H7 (cell line): Measurements from ENCODE around the gene VTI1A. TPM values are rescaled to one million over a fixed set of nuclear protein-coding genes. Genes with fewer than 3 reads are reported as not detected.

ENCODE experiments used
- DNase-seq: peaks from one replicate; pipeline ENCODE4 v3.0.0; 2012
- H3K27me3 ChIP-seq: 2 replicates; pipeline ENCODE4 v1.6.0; 2011; ENCODE audit warnings: mild to moderate bottlenecking, low read length; ENCODE audit not compliant: control insufficient read depth, insufficient read depth
- H3K36me3 ChIP-seq: replicated peaks from 2 replicates; pipeline ENCODE4 v1.5.1; 2011; ENCODE audit warnings: low read length; ENCODE audit not compliant: control insufficient read depth, insufficient read depth
- H3K4me3 ChIP-seq: 2 replicates; pipeline ENCODE4 v1.5.1; 2011; ENCODE audit warnings: low read depth, mild to moderate bottlenecking, control low read depth, low read length, moderate library complexity; ENCODE audit not compliant: insufficient read depth
- total RNA-seq: library from RNA; depleted of rRNA; stranded (reverse); fragments of >200 nt; shearing (Covaris generic); gene quantifications from 2 replicates; pipeline ENCODE4 v1.2.3, GENCODE V29; 2014

Gene VTI1A
- total RNA-seq, 1 experiment from 2014 or later, result 13.9 TPM

- no peak for DNase-seq
- Histone ChIP-seq H3K4me3 (no peak overlapping the region), H3K27me3 (no peaks in the 10 kb centered on the region), H3K36me3 (no peaks in the 10 kb centered on the region)
Observed at GRCh38 chr10:112507988-112508387, 61.0 kb downstream of the VTI1A start.

- no peak for DNase-seq
- H3K36me3 ChIP-seq, result no peaks in the 10 kb centered on the region
- no peaks in the 10 kb centered on the region for H3K27me3 ChIP-seq
- no peak overlapping the region for H3K4me3 ChIP-seq
Observed at GRCh38 chr10:112509558-112510291, 62.7 kb downstream of the VTI1A start.

GRCh38 chr10:112510384-112510783 is 63.4 kb downstream of the VTI1A start:
- Histone ChIP-seq H3K36me3 (no peaks in the 10 kb centered on the region), H3K4me3 (no peak overlapping the region), H3K27me3 (no peaks in the 10 kb centered on the region)
- DNase-seq, result no peak

- Histone ChIP-seq H3K4me3 (no peak overlapping the region), H3K27me3 (no peaks in the 10 kb centered on the region)
- no peak for DNase-seq
Observed at GRCh38 chr10:112512294-112512693, 65.3 kb downstream of the VTI1A start.

GRCh38 chr10:112515126-112515525 is 68.1 kb downstream of the VTI1A start:
- H3K27me3 ChIP-seq, result no peaks in the 10 kb centered on the region
- H3K4me3 ChIP-seq, result no peak overlapping the region
- DNase-seq, result no peak
- no peaks in the 10 kb centered on the region for H3K36me3 ChIP-seq

More at GRCh38 chr10:112512294-112512693, 65.3 kb downstream of the VTI1A start:
- H3K36me3 ChIP-seq, result no peaks in the 10 kb centered on the region

GRCh38 chr10:112515852-112516251 is 68.8 kb downstream of the VTI1A start:
- Histone ChIP-seq H3K4me3 (no peak overlapping the region), H3K36me3 (no peaks in the 10 kb centered on the region), H3K27me3 (no peaks in the 10 kb centered on the region)
- DNase-seq, result no peak

GRCh38 chr10:112517451-112517862 is 70.4 kb downstream of the VTI1A start:
- no peaks in the 10 kb centered on the region for H3K36me3 ChIP-seq
- no peak overlapping the region for H3K4me3 ChIP-seq
- DNase-seq, result no peak
- no peaks in the 10 kb centered on the region for H3K27me3 ChIP-seq

- DNase-seq, result no peak
- H3K27me3 ChIP-seq, result no peaks in the 10 kb centered on the region
- no peaks in the 10 kb centered on the region for H3K36me3 ChIP-seq
- no peak overlapping the region for H3K4me3 ChIP-seq
Observed at GRCh38 chr10:112519133-112519761, 72.2 kb downstream of the VTI1A start.

GRCh38 chr10:112520914-112521313 is 73.9 kb downstream of the VTI1A start:
- no peak for DNase-seq
- H3K36me3 ChIP-seq, result no peaks in the 10 kb centered on the region
- H3K4me3 ChIP-seq, result no peak overlapping the region
- H3K27me3 ChIP-seq, result no peaks in the 10 kb centered on the region

- Histone ChIP-seq H3K27me3 (no peaks in the 10 kb centered on the region), H3K36me3 (no peaks in the 10 kb centered on the region)
- DNase-seq, result no peak
Observed at GRCh38 chr10:112524641-112525040, 77.6 kb downstream of the VTI1A start.

GRCh38 chr10:112525200-112525599 is 78.2 kb downstream of the VTI1A start:
- DNase-seq, result no peak
- Histone ChIP-seq H3K36me3 (no peaks in the 10 kb centered on the region), H3K4me3 (no peak overlapping the region), H3K27me3 (no peaks in the 10 kb centered on the region)

More at GRCh38 chr10:112524641-112525040, 77.6 kb downstream of the VTI1A start:
- H3K4me3 ChIP-seq, result no peak overlapping the region

GRCh38 chr10:112526139-112526538 is 79.1 kb downstream of the VTI1A start:
- Histone ChIP-seq H3K27me3 (no peaks in the 10 kb centered on the region), H3K36me3 (no peaks in the 10 kb centered on the region), H3K4me3 (no peak overlapping the region)
- no peak for DNase-seq

- peak; percentile 24 for DNase-seq
- H3K27me3 ChIP-seq, result no peaks in the 10 kb centered on the region
- H3K36me3 ChIP-seq, result no peaks in the 10 kb centered on the region
- no peak overlapping the region for H3K4me3 ChIP-seq
Observed at GRCh38 chr10:112526906-112527305, 79.9 kb downstream of the VTI1A start.

GRCh38 chr10:112528235-112528634 is 81.2 kb downstream of the VTI1A start:
- Histone ChIP-seq H3K36me3 (no peaks in the 10 kb centered on the region), H3K27me3 (no peaks in the 10 kb centered on the region), H3K4me3 (no peak overlapping the region)
- DNase-seq, result no peak

- Histone ChIP-seq H3K27me3 (no peaks in the 10 kb centered on the region), H3K36me3 (no peaks in the 10 kb centered on the region), H3K4me3 (no peak overlapping the region)
- DNase-seq, result no peak
Observed at GRCh38 chr10:112531421-112531820, 84.4 kb downstream of the VTI1A start.
